Thoracic aorta (tissue), 2 donors: ENCODE data around the gene GSTK1. TPM values are rescaled to one million over a fixed set of nuclear protein-coding genes. Genes with fewer than 3 reads are reported as not detected.

ENCODE experiments used
- ATAC-seq: fragments of 150-250 bp; one replicate; pipeline ENCODE4 v1.8.0; 2017; ENCODE audit warnings: low read depth; ENCODE audit not compliant: insufficient number of reproducible peaks, low FRiP score
- DNase-seq: peaks from one replicate; pipeline ENCODE4 v3.0.0-alpha.2; 2020; ENCODE audit warnings: low spot score
- H3K27ac ChIP-seq, 2 donors: fragments of 200-600 bp; sonication (generic); 1 replicate in 1 of 2; 2 replicates in 1 of 2; pipeline ENCODE4 v1.5.1; 2016; ENCODE audit warnings: mild to moderate bottlenecking in 2 of 2, moderate library complexity in 2 of 2
- H3K27me3 ChIP-seq: fragments of 200-600 bp; sonication (generic); replicated peaks from 2 replicates; pipeline ENCODE4 v1.6.0; 2016; ENCODE audit warnings: mild to moderate bottlenecking; ENCODE audit not compliant: insufficient read depth
- H3K36me3 ChIP-seq: fragments of 200-600 bp; sonication (generic); one replicate; pipeline ENCODE4 v1.5.1; 2016
- H3K4me1 ChIP-seq, 2 donors: fragments of 200-600 bp; sonication (generic); 1 replicate in 1 of 2; 2 replicates in 1 of 2; pipeline versions ENCODE4 v1.5.1 to v1.6.0; 2016; ENCODE audit warnings: low read depth in 2 of 2, mild to moderate bottlenecking in 1 of 2; ENCODE audit not compliant: control insufficient read depth in 1 of 2
- H3K4me3 ChIP-seq: fragments of 200-600 bp; sonication (generic); 2 replicates; pipeline ENCODE4 v1.5.1; 2016; ENCODE audit warnings: mild to moderate bottlenecking
- H3K9me3 ChIP-seq: fragments of 200-600 bp; sonication (generic); 2 replicates; pipeline ENCODE4 v1.5.1; 2016
- CTCF ChIP-seq: fragments of 200-600 bp; sonication (generic); IDR thresholded peaks from one replicate; pipeline ENCODE4 v1.5.1; 2019; ENCODE audit warnings: antibody characterized with exemption
- total RNA-seq, 2 donors: library from RNA; depleted of rRNA; stranded (reverse); fragments of >200 nt; gene quantifications; one replicate each; pipeline versions ENCODE4 v1.1.0 to v1.2.3, GENCODE V29; 2016

Gene GSTK1
- total RNA-seq, 2 donors from 2014 or later, result 106 to 148 TPM

GRCh38 chr7:143217806-143218205 lies 45.4 kb upstream of the GSTK1 start:
- Histone ChIP-seq H3K27me3 (no peaks in the 10 kb centered on the region), H3K4me1 (no peaks in the 10 kb centered on the region), H3K27ac (no peak overlapping the region), H3K36me3 (no peaks in the 10 kb centered on the region), H3K9me3 (no peaks in the 10 kb centered on the region), H3K4me3 (no peak overlapping the region)
- ATAC-seq, result no peak
- no peak for DNase-seq
- no peak for TF ChIP-seq CTCF

- Histone ChIP-seq H3K27me3 (no peaks in the 10 kb centered on the region), H3K4me1 (no peaks in the 10 kb centered on the region), H3K4me3 (no peak overlapping the region), H3K27ac (no peak overlapping the region), H3K9me3 (no peaks in the 10 kb centered on the region), H3K36me3 (no peaks in the 10 kb centered on the region)
- DNase-seq (no peak), ATAC-seq (no peak)
- no peak for TF ChIP-seq CTCF
Measured at GRCh38 chr7:143221286-143221685, 42.0 kb upstream of the GSTK1 start.

- Histone ChIP-seq H3K4me1 (no peaks in the 10 kb centered on the region), H3K36me3 (no peaks in the 10 kb centered on the region), H3K27me3 (no peaks in the 10 kb centered on the region), H3K4me3 (no peak within 1 kb of the TSS), H3K9me3 (no peaks in the 10 kb centered on the region), H3K27ac (no peak within 1 kb of the TSS)
- TF ChIP-seq CTCF, result no peak
- no peak for ATAC-seq
- no peak for DNase-seq
Measured at GRCh38 chr7:143221737-143222136, 41.5 kb upstream of the GSTK1 start, which contains the start of gene TAS2R40. TAS2R40 (plus strand) TSS chr7:143222037; CDS start chr7:143222079, 42 bp downstream.

GRCh38 chr7:143222782-143223181 lies 40.5 kb upstream of the GSTK1 start:
- DNase-seq (no peak), ATAC-seq (no peak)
- no peak overlapping the region for H3K4me3 ChIP-seq
- H3K27ac ChIP-seq, result no peak overlapping the region
- H3K27me3 ChIP-seq, result no peaks in the 10 kb centered on the region
- H3K36me3 ChIP-seq, result no peaks in the 10 kb centered on the region
- no peak for TF ChIP-seq CTCF
- H3K4me1 ChIP-seq, result no peaks in the 10 kb centered on the region
- no peaks in the 10 kb centered on the region for H3K9me3 ChIP-seq

GRCh38 chr7:143223784-143224183 lies 39.5 kb upstream of the GSTK1 start:
- ATAC-seq (no peak), DNase-seq (no peak)
- no peak for TF ChIP-seq CTCF
- no peaks in the 10 kb centered on the region for H3K36me3 ChIP-seq
- no peaks in the 10 kb centered on the region for H3K27me3 ChIP-seq
- H3K4me3 ChIP-seq, result no peak overlapping the region
- H3K27ac ChIP-seq, result no peak overlapping the region
- no peaks in the 10 kb centered on the region for H3K4me1 ChIP-seq
- H3K9me3 ChIP-seq, result no peaks in the 10 kb centered on the region
